HepG2 (cell line): ENCODE measurements around the gene C20orf204. TPM values are rescaled to one million over a fixed set of nuclear protein-coding genes. Genes with fewer than 3 reads are reported as not detected.

Source experiments
- ARHGAP35 ChIP-seq: sonication (generic); formaldehyde crosslinking; IDR thresholded peaks from 2 replicates; pipeline ENCODE4 v1.9.0; 2022; ENCODE audit warnings: mild to moderate bottlenecking, inconsistent platforms, moderate library complexity, missing genetic modification reagents, borderline replicate concordance
- ARNT ChIP-seq: fragments of 450-650 bp; IDR thresholded peaks from 2 replicates; pipeline ENCODE4 v1.6.1; 2017
- CC2D1A ChIP-seq: sonication (generic); formaldehyde crosslinking; IDR thresholded peaks from 2 replicates; pipeline ENCODE4 v1.8.1; 2023; ENCODE audit warnings: mild to moderate bottlenecking, missing genetic modification reagents
- CENPX ChIP-seq: sonication (generic); formaldehyde crosslinking; IDR thresholded peaks from 2 replicates; pipeline ENCODE4 v1.9.0; 2021; ENCODE audit warnings: mild to moderate bottlenecking, missing genetic modification reagents, moderate library complexity
- CHD4 ChIP-seq: fragments of 200-600 bp; sonication (generic); IDR thresholded peaks from 2 replicates; pipeline ENCODE4 v1.7.0; 2017; ENCODE audit warnings: mild to moderate bottlenecking, low read length, borderline replicate concordance
- E2F5 ChIP-seq: sonication (generic); formaldehyde crosslinking; conservative IDR thresholded peaks from 2 replicates; pipeline ENCODE4 v1.4.0; 2020; ENCODE audit warnings: missing genetic modification reagents
- FOSL1 ChIP-seq: sonication (generic); formaldehyde crosslinking; IDR thresholded peaks from 2 replicates; pipeline ENCODE4 v1.9.0; 2021; ENCODE audit warnings: missing genetic modification reagents, borderline replicate concordance
- FOXP1 ChIP-seq, 2 experiments: fragments of 450-650 bp in 1 of 2; IDR thresholded peaks; 2 replicates each; pipeline ENCODE4 v1.6.1; 2017 to 2018; ENCODE audit warnings: antibody characterized with exemption in 1 of 2
- HDAC2 ChIP-seq: sonication (generic); formaldehyde crosslinking; IDR thresholded peaks from 2 replicates; pipeline ENCODE4 v1.4.0; 2020; ENCODE audit warnings: missing genetic modification reagents
- KLF11 ChIP-seq: IDR thresholded peaks from 2 replicates; pipeline ENCODE4 v1.6.1; 2016; ENCODE audit warnings: missing compliant biosample characterization
- MIER3 ChIP-seq: IDR thresholded peaks from 2 replicates; pipeline ENCODE4 v1.6.1; 2016; ENCODE audit warnings: missing compliant biosample characterization, borderline replicate concordance
- RARA ChIP-seq: IDR thresholded peaks from 2 replicates; pipeline ENCODE4 v1.6.1; 2016; ENCODE audit warnings: missing genetic modification reagents, missing compliant biosample characterization
- TFE3 ChIP-seq: IDR thresholded peaks from 2 replicates; pipeline ENCODE4 v1.6.1; 2016
- TOPORS ChIP-seq: sonication (generic); formaldehyde crosslinking; IDR thresholded peaks from 2 replicates; pipeline ENCODE4 v1.8.0; 2023; ENCODE audit warnings: mild to moderate bottlenecking, missing genetic modification reagents
- ZBTB25 ChIP-seq: IDR thresholded peaks from 2 replicates; pipeline ENCODE4 v1.6.1; 2018; ENCODE audit warnings: missing genetic modification reagents
- ZGPAT ChIP-seq: IDR thresholded peaks from 2 replicates; pipeline ENCODE4 v1.6.1; 2016; ENCODE audit warnings: mild to moderate bottlenecking
- ZMAT3 ChIP-seq: sonication (generic); formaldehyde crosslinking; conservative IDR thresholded peaks from 2 replicates; pipeline ENCODE4 v1.7.0; 2021; ENCODE audit warnings: missing genetic modification reagents
- ZNF207 ChIP-seq: fragments of 450-650 bp; IDR thresholded peaks from 2 replicates; pipeline ENCODE4 v1.6.1; 2016; ENCODE audit warnings: antibody characterized with exemption, borderline replicate concordance
- ZNF264 ChIP-seq: sonication (generic); formaldehyde crosslinking; IDR thresholded peaks from 2 replicates; pipeline ENCODE4 v1.4.0; 2020; ENCODE audit warnings: missing genetic modification reagents
- ZNF280D ChIP-seq: sonication (generic); formaldehyde crosslinking; IDR thresholded peaks from 2 replicates; pipeline ENCODE4 v1.5.1; 2020; ENCODE audit warnings: mild to moderate bottlenecking, missing genetic modification reagents
- ZNF543 ChIP-seq: sonication (generic); formaldehyde crosslinking; IDR thresholded peaks from 2 replicates; pipeline ENCODE4 v1.4.0; 2020; ENCODE audit warnings: mild to moderate bottlenecking, missing genetic modification reagents
- ZNF549 ChIP-seq: sonication (generic); formaldehyde crosslinking; IDR thresholded peaks from 2 replicates; pipeline ENCODE4 v1.5.0; 2020; ENCODE audit warnings: missing genetic modification reagents
- ZNF597 ChIP-seq: sonication (generic); formaldehyde crosslinking; IDR thresholded peaks from 2 replicates; pipeline ENCODE4 v1.5.0; 2020; ENCODE audit warnings: missing genetic modification reagents
- ZNF720 ChIP-seq: sonication (generic); formaldehyde crosslinking; IDR thresholded peaks from 2 replicates; pipeline ENCODE4 v1.4.0; 2020; ENCODE audit warnings: missing genetic modification reagents
- polyA plus RNA-seq, 8 experiments: library from polyadenylated mRNA; depleted of rRNA in 3 of 8; stranded (reverse) in 7 of 8; unstranded in 1 of 8; fragments of >200 nt; fragmentation: Illumina TruSeq in 4 of 8; extraction: Trizol in 4 of 8; gene quantifications; 2 replicates each; pipeline versions ENCODE4 v1.2.1 to v1.2.3, GENCODE V29; 2011 to 2016; ENCODE audit warnings: low read depth in 4 of 8, missing spikeins in 1 of 8, mixed read lengths in 1 of 8; ENCODE audit not compliant: insufficient read depth in 1 of 8
- total RNA-seq, 5 experiments: library from RNA; depleted of rRNA; stranded (reverse); fragments of >200 nt; fragmentation: Illumina TruSeq; extraction: Trizol; gene quantifications; 2 replicates each; pipeline ENCODE4 v1.2.3, GENCODE V29; 2016; ENCODE audit warnings: low read depth in 1 of 5

C20orf204 gene
- total and polyA plus RNA-seq, 2 of the 13 experiments (the other 11 are each of a cell fraction or from before 2014, with no cell fraction given): 22.1 to 80.0 TPM

- TF ChIP-seq ZNF549 (no peak), ARHGAP35 (CRISPR knock-in tag) (no peak), ZNF597 (CRISPR knock-in tag) (no peak), CC2D1A (CRISPR knock-in tag) (no peak), ZNF207 (no peak), TFE3 (no peak), ZBTB25 (CRISPR knock-in tag) (peak; percentile 45; the same call in 1 of the 2 replicates), ZNF264 (CRISPR knock-in tag) (no peak), HDAC2 (CRISPR knock-in tag) (peak; percentile 58; the same call in 1 of the 2 replicates), ARNT (no peak), FOSL1 (CRISPR knock-in tag) (no peak), CHD4 (no peak), CENPX (no peak), ZGPAT (CRISPR knock-in tag) (0 out of 2 replicates have a peak, but pooled peaks have one; percentile 65), E2F5 (CRISPR knock-in tag) (peak; percentile 41; the same call in 1 of the 2 replicates), ZNF543 (CRISPR knock-in tag) (no peak), TOPORS (no peak), FOXP1 (IDR thresholded peaks at IDR 0.05) (no peak), FOXP1 (CRISPR knock-in tag; IDR thresholded peaks at IDR 0.05) (no peak), ZMAT3 (peak; percentile 83; the same call in 1 of the 2 replicates), RARA (no peak), KLF11 (CRISPR knock-in tag) (no peak), MIER3 (CRISPR knock-in tag) (no peak), ZNF720 (no peak), ZNF280D (CRISPR knock-in tag) (no peak)
These were observed 47.4 kb downstream of the C20orf204 start (continued) for GRCh38 chr20:64083378-64083803.
